ENCODE data around the gene SLC25A11.
A peak's percentile ranks its signal among the peaks of the same experiment; 100 is the strongest.

Gene SLC25A11

DNA sequence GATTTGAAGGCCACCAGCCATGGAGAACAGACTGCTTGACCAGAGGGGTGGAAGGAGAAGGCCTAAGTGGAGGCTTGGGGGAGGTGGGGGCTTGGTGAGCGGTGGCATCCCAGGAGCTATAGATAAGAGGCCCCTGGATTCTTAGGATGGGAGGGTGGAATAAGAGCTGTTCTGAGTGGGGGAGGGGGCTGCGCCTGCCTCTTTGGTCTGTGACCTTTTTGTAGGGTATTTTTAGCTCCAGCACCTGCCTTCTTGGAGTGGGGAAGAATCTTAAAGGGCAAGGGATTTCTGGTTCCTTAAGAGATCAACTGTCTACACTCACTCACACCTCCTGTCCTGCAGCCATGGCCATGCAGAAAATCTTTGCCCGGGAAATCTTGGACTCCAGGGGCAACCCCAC is 11.6 kb upstream of the SLC25A11 start:
- H3K4me3 ChIP-seq (ENCODE audit: low read depth, low read length), result no peak overlapping the region
- TF ChIP-seq, protein P1, sequence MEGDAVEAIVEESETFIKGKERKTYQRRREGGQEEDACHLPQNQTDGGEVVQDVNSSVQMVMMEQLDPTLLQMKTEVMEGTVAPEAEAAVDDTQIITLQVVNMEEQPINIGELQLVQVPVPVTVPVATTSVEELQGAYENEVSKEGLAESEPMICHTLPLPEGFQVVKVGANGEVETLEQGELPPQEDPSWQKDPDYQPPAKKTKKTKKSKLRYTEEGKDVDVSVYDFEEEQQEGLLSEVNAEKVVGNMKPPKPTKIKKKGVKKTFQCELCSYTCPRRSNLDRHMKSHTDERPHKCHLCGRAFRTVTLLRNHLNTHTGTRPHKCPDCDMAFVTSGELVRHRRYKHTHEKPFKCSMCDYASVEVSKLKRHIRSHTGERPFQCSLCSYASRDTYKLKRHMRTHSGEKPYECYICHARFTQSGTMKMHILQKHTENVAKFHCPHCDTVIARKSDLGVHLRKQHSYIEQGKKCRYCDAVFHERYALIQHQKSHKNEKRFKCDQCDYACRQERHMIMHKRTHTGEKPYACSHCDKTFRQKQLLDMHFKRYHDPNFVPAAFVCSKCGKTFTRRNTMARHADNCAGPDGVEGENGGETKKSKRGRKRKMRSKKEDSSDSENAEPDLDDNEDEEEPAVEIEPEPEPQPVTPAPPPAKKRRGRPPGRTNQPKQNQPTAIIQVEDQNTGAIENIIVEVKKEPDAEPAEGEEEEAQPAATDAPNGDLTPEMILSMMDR (IDR thresholded peaks at IDR 0.05; ENCODE audit: borderline replicate concordance, insufficient read depth, low read depth, low read length), result no peak

GRCh38 chr17:4950746-4951204 is 10.9 kb upstream of the SLC25A11 start, which contains the start of gene ENO3:
TSS of gene ENO3 (plus strand) at chr17:4951119. CDS start at chr17:4951830, 711 bp downstream.
- H3K4me3 ChIP-seq (ENCODE audit: low read depth, low read length), result peak within 1 kb of the TSS; percentile 99
- TF ChIP-seq, protein P1 (IDR thresholded peaks at IDR 0.05; ENCODE audit: borderline replicate concordance, insufficient read depth, low read depth, low read length), result no peak

GRCh38 chr17:4950075-4950745 is 10.4 kb upstream of the SLC25A11 start:
- TF ChIP-seq, protein P1 (IDR thresholded peaks at IDR 0.05; ENCODE audit: borderline replicate concordance, insufficient read depth, low read depth, low read length), result no peak
- peak overlapping the region; percentile 99 for H3K4me3 ChIP-seq (ENCODE audit: low read depth, low read length)

DNA sequence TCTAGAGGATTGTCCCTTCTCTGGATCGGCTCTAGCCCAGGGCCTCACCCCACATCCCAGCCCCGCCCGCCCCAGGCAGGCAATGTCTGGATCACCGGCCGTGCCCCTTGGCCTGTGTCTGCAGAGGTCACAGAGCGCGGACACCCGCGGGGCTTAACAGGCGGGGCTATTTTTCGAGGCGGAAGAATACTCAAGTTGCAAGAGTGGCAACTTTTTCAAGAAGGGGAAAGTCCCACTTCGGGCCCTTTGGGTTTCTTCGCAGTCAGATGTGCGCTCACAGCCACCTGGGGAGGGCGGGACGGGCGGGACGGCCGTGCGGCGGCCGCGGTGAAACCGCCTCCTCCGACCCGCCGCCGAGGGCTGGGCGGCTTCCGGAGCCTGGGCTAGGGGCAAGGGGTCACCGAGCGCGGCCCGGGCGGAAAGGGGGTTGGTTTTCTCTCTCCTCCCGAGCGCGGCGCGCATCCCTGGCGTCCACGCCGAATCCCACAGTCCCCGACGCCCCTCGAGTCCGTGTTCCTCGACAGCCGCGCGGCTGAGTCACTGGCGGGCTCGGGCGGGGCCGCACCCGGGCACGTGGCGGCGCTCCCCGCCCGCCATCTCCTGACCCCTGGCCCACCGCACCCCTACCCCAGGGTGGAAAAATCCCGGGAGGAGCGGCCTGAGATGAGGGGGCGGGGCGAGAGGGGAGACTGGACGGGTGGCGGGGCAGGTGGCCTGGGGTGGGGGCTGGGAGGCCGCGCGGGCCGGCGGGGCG is 9.7 kb upstream of the SLC25A11 start:
- TF ChIP-seq, protein P1 (IDR thresholded peaks at IDR 0.05; ENCODE audit: borderline replicate concordance, insufficient read depth, low read depth, low read length), result no peak
- peak overlapping the region; percentile 99 for H3K4me3 ChIP-seq (ENCODE audit: low read depth, low read length)

DNA sequence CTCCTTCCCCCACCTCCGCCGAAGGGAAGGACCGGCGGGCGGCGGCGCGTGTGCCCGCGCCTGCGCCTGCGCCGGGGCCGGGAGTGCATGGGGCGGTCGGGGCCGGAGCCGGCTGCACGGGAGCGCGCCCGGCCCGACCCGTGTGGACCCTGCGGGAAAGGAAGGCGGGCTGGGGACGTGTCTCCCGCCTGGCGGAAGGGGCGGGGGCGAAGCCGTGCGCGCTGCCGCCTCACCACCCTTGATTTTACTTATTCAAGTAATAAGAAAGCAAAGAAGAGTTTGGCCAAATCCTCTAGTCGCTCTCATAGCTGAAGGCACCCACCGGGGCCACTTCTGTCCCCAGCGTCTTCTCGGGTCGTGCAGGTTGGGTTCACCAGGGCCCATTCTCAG is 9.1 kb upstream of the SLC25A11 start:
- TF ChIP-seq, protein P1 (IDR thresholded peaks at IDR 0.05; ENCODE audit: borderline replicate concordance, insufficient read depth, low read depth, low read length), result no peak
- peak overlapping the region; percentile 99 for H3K4me3 ChIP-seq (ENCODE audit: low read depth, low read length)

- TF ChIP-seq, protein P1 (IDR thresholded peaks at IDR 0.05; ENCODE audit: borderline replicate concordance, insufficient read depth, low read depth, low read length), result no peak
- H3K4me3 ChIP-seq (ENCODE audit: low read depth, low read length), result peak within 1 kb of the TSS; percentile 99
These were observed 8.5 kb upstream of the SLC25A11 start, which contains the start of gene PFN1 for GRCh38 chr17:4948166-4948930. TSS of gene PFN1 (minus strand) at chr17:4948530. CDS start at chr17:4948394, 136 bp downstream.

All from GM12875 (cell line).